SK-N-SH treated with all-trans-retinoic acid at 6 μM for 48 hours (cell line): ENCODE results near the gene ADAMTS2.

Source experiments
- ATAC-seq: fragments of 200-7000 bp; cut with Tn5 transposase; 3 replicates; pipeline ENCODE4 v1.9.1; 2020; ENCODE audit warnings: mild to moderate bottlenecking, moderate library complexity
- BACH2 ChIP-seq: fragments of 250-450 bp; sonication (Bioruptor Pico); IDR thresholded peaks from 2 replicates; pipeline ENCODE4 v1.9.0; 2021; ENCODE audit warnings: mild to moderate bottlenecking, borderline replicate concordance
- CREB5 ChIP-seq: fragments of 250-450 bp; sonication (Bioruptor Pico); IDR thresholded peaks from 2 replicates; pipeline ENCODE4 v1.5.1; 2020; ENCODE audit warnings: low read depth, mild to moderate bottlenecking, moderate library complexity
- CSDC2 ChIP-seq: fragments of 250-450 bp; sonication (Bioruptor Pico); IDR thresholded peaks from 2 replicates; pipeline ENCODE4 v1.5.0; 2020; ENCODE audit warnings: mild to moderate bottlenecking, moderate library complexity
- CSRNP3 ChIP-seq: fragments of 250-450 bp; sonication (Bioruptor Pico); IDR thresholded peaks from 2 replicates; pipeline ENCODE4 v1.5.1; 2021; ENCODE audit warnings: mild to moderate bottlenecking, moderate library complexity
- ESRRG ChIP-seq: fragments of 250-450 bp; sonication (Bioruptor Pico); IDR thresholded peaks from 2 replicates; pipeline ENCODE4 v1.6.1; 2021; ENCODE audit warnings: mild to moderate bottlenecking
- ISL1 ChIP-seq: fragments of 250-450 bp; sonication (Bioruptor Pico); IDR thresholded peaks from 2 replicates; pipeline ENCODE4 v2.1.2; 2022; ENCODE audit warnings: mild to moderate bottlenecking, moderate library complexity
- OSR1 ChIP-seq: fragments of 250-450 bp; sonication (Bioruptor Pico); IDR thresholded peaks from 2 replicates; pipeline ENCODE4 v1.8.0; 2022; ENCODE audit warnings: moderate library complexity, mild to moderate bottlenecking, inconsistent platforms
- PATZ1 ChIP-seq: fragments of 250-450 bp; sonication (Bioruptor Pico); IDR thresholded peaks from 2 replicates; pipeline ENCODE4 v1.8.0; 2020; ENCODE audit warnings: mild to moderate bottlenecking, moderate library complexity, borderline replicate concordance
- POU6F1 ChIP-seq: fragments of 250-450 bp; sonication (Bioruptor Pico); IDR thresholded peaks from 2 replicates; pipeline ENCODE4 v1.8.0; 2021; ENCODE audit warnings: low read depth, mild to moderate bottlenecking, moderate library complexity, borderline replicate concordance
- PPARA ChIP-seq: fragments of 250-450 bp; sonication (Bioruptor Pico); IDR thresholded peaks from 2 replicates; pipeline ENCODE4 v1.5.0; 2020; ENCODE audit warnings: mild to moderate bottlenecking, borderline replicate concordance
- RARB ChIP-seq: fragments of 250-450 bp; sonication (Bioruptor Pico); IDR thresholded peaks from 2 replicates; pipeline ENCODE4 v1.8.0; 2021; ENCODE audit warnings: mild to moderate bottlenecking, moderate library complexity
- SNAI2 ChIP-seq: fragments of 250-450 bp; sonication (Bioruptor Pico); IDR thresholded peaks from 2 replicates; pipeline ENCODE4 v1.5.0; 2020; ENCODE audit warnings: mild to moderate bottlenecking, moderate library complexity
- TCF4 ChIP-seq: fragments of 250-450 bp; sonication (Bioruptor Pico); IDR thresholded peaks from 2 replicates; pipeline ENCODE4 v1.8.0; 2021; ENCODE audit warnings: mild to moderate bottlenecking, moderate library complexity, borderline replicate concordance
- TOX ChIP-seq: fragments of 250-450 bp; sonication (Bioruptor Pico); IDR thresholded peaks from 2 replicates; pipeline ENCODE4 v1.8.0; 2021; ENCODE audit warnings: mild to moderate bottlenecking, moderate library complexity, borderline replicate concordance
- TSHZ2 ChIP-seq: fragments of 250-450 bp; sonication (Bioruptor Pico); IDR thresholded peaks from 2 replicates; pipeline ENCODE4 v1.5.0; 2020; ENCODE audit warnings: mild to moderate bottlenecking, moderate library complexity
- ZC3H10 ChIP-seq: fragments of 250-450 bp; sonication (Bioruptor Pico); IDR thresholded peaks from 2 replicates; pipeline ENCODE4 v1.5.1; 2021; ENCODE audit warnings: mild to moderate bottlenecking, moderate library complexity
- ZFP3 ChIP-seq: fragments of 250-450 bp; sonication (Bioruptor Pico); IDR thresholded peaks from 2 replicates; pipeline ENCODE4 v1.5.0; 2020; ENCODE audit warnings: mild to moderate bottlenecking, moderate library complexity
- ZFP30 ChIP-seq: fragments of 450-650 bp; formaldehyde crosslinking; IDR thresholded peaks from 2 replicates; pipeline ENCODE4 v1.5.0; 2022; ENCODE audit warnings: mild to moderate bottlenecking, moderate library complexity
- ZNF565 ChIP-seq: fragments of 450-650 bp; formaldehyde crosslinking; conservative IDR thresholded peaks from 2 replicates; pipeline ENCODE4 v1.5.0; 2020; ENCODE audit warnings: low read depth, mild to moderate bottlenecking, moderate library complexity
- ZNF70 ChIP-seq: fragments of 450-650 bp; formaldehyde crosslinking; IDR thresholded peaks from 2 replicates; pipeline ENCODE4 v1.5.0; 2020; ENCODE audit warnings: mild to moderate bottlenecking, moderate library complexity
- ZNF8 ChIP-seq: fragments of 450-650 bp; formaldehyde crosslinking; IDR thresholded peaks from 2 replicates; pipeline ENCODE4 v1.5.0; 2020; ENCODE audit warnings: mild to moderate bottlenecking, moderate library complexity

Gene ADAMTS2

GRCh38 chr5:179188636-179189035 lies 156.6 kb downstream of the ADAMTS2 start (continued):
- TF ChIP-seq POU6F1 (CRISPR knock-in tag) (no peak), ZC3H10 (CRISPR knock-in tag) (no peak), ZFP30 (CRISPR knock-in tag) (no peak), RARB (CRISPR knock-in tag) (no peak), CSRNP3 (CRISPR knock-in tag) (no peak), ZNF565 (CRISPR knock-in tag) (no peak)

- no peak for ATAC-seq
- TF ChIP-seq BACH2 (CRISPR knock-in tag), result no peak
These were observed 157.3 kb downstream of the ADAMTS2 start for GRCh38 chr5:179187681-179188575.

- TF ChIP-seq ZNF70 (CRISPR knock-in tag), result no peak
- TF ChIP-seq PPARA (CRISPR knock-in tag), result no peak
- no peak for TF ChIP-seq CREB5 (CRISPR knock-in tag)
- no peak for TF ChIP-seq POU6F1 (CRISPR knock-in tag)
- no peak for TF ChIP-seq ZC3H10 (CRISPR knock-in tag)
- no peak for TF ChIP-seq ZNF8
- no peak for TF ChIP-seq SNAI2 (CRISPR knock-in tag)
- no peak for TF ChIP-seq ESRRG
- no peak for TF ChIP-seq ZFP3 (CRISPR knock-in tag)
- TF ChIP-seq TSHZ2 (CRISPR knock-in tag), result no peak
- TF ChIP-seq TOX (CRISPR knock-in tag), result no peak
- TF ChIP-seq TCF4, result no peak
- TF ChIP-seq OSR1 (CRISPR knock-in tag), result no peak
- TF ChIP-seq PATZ1 (CRISPR knock-in tag), result no peak
- TF ChIP-seq CSRNP3 (CRISPR knock-in tag), result no peak
- TF ChIP-seq ISL1 (CRISPR knock-in tag), result no peak
- no peak for TF ChIP-seq CSDC2 (CRISPR knock-in tag)
- TF ChIP-seq, all 23 proteins: peak for 0
- ATAC-seq, result no peak
These were observed 158.0 kb downstream of the ADAMTS2 start for GRCh38 chr5:179187229-179187678.
